ENCODE data around the gene TSC2. TPM values are rescaled to one million over a fixed set of nuclear protein-coding genes. Genes with fewer than 3 reads are reported as not detected.

TSC2 gene
- total RNA-seq, 1 experiment from 2014 or later: 59.3 TPM

DNA sequence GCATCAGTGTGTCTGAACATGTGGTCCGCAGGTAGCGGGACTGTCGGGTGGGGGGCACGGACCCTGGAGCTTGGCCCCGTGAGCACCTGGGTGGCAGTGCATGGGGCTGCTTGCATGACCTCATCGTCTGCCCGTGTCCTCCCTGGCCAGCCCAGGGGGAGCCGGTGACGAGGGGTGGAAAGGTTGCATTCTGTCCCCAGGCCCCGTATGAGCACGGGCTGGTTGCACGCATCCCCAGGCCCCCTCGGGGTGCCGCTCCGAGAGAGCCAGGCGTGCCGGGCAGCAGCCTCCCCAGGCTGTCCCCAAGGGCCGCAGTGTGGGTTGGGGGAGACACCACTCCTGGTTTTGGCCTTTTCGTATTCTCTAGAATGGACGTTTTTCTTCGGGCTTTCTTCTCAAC is 29.9 kb downstream of the TSC2 start:
- BruUV-seq (replicated peaks): TSS peak; percentile 17
- H2AFZ ChIP-seq (ENCODE audit: low read length): no peak overlapping the region
- TF ChIP-seq EZH2 (IDR thresholded peaks at IDR 0.05; ENCODE audit: low read length, unreplicated experiment): no peak
- H3K27me3 ChIP-seq (ENCODE audit: low read length): no peaks in the 10 kb centered on the region
- ChIA-PET POLR2A (ENCODE audit: unreplicated experiment) (no interaction called here), CTCF (no interaction called here)
- no peaks in the 10 kb centered on the region for H4K20me1 ChIP-seq (ENCODE audit: low read length)
- H3K27ac ChIP-seq (ENCODE audit: low read length): no peak overlapping the region
- no peaks in the 10 kb centered on the region for H3K9me3 ChIP-seq (ENCODE audit: low read length)
- no peak overlapping the region for H3K4me2 ChIP-seq (ENCODE audit: low read length)
- no peak for DNase-seq
- H3K4me1 ChIP-seq (ENCODE audit: insufficient read depth, low read length): no peaks in the 10 kb centered on the region
- H3K79me2 ChIP-seq (ENCODE audit: low read length): no peaks in the 10 kb centered on the region
- no peaks in the 10 kb centered on the region for H3F3A ChIP-seq (ENCODE audit: low read length, unreplicated experiment)
- H3K9me2 ChIP-seq (replicated peaks; ENCODE audit: low read length): no peaks in the 10 kb centered on the region
- ATAC-seq: no peak
- no peaks in the 10 kb centered on the region for H3K36me3 ChIP-seq (ENCODE audit: low read depth, low read length)
- no peak overlapping the region for H3K9ac ChIP-seq (ENCODE audit: low read length)
- intact Hi-C loops (cut with micrococcal nuclease): no loop called here
- H3K4me3 ChIP-seq (ENCODE audit: low read length): no peak overlapping the region

DNA sequence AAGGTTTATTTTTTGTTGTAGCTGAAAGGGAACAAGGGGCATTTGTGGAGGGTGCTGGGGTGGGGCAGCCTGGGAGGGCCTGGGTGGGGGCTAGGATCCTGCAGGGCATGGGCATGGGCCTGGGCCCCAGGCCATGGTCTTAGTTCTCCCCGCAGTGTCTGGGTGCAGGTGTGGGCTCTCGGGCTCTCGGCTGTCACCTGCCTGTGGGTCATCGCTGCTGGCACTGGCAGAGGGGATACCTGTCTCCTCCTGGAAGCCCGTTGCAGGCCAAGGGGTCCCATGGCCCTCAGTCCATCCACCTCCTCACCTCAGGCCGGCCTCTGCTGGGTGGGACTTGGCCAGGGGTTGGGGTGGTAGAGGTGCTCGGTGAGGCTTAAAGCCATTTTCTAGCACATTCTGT is 30.3 kb downstream of the TSC2 start:
- TF ChIP-seq, protein P1, sequence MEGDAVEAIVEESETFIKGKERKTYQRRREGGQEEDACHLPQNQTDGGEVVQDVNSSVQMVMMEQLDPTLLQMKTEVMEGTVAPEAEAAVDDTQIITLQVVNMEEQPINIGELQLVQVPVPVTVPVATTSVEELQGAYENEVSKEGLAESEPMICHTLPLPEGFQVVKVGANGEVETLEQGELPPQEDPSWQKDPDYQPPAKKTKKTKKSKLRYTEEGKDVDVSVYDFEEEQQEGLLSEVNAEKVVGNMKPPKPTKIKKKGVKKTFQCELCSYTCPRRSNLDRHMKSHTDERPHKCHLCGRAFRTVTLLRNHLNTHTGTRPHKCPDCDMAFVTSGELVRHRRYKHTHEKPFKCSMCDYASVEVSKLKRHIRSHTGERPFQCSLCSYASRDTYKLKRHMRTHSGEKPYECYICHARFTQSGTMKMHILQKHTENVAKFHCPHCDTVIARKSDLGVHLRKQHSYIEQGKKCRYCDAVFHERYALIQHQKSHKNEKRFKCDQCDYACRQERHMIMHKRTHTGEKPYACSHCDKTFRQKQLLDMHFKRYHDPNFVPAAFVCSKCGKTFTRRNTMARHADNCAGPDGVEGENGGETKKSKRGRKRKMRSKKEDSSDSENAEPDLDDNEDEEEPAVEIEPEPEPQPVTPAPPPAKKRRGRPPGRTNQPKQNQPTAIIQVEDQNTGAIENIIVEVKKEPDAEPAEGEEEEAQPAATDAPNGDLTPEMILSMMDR (conservative IDR thresholded peaks at IDR 0.05; ENCODE audit: low read depth, low read length): no peak
- TF ChIP-seq EZH2phosphoT487 (IDR thresholded peaks at IDR 0.05; ENCODE audit: borderline replicate concordance, low read length) (no peak), EZH2 (IDR thresholded peaks at IDR 0.05; ENCODE audit: low read length, unreplicated experiment) (no peak)
- CTCF ChIA-PET: no interaction called here

GRCh38 chr16:2078691-2079090 is 30.9 kb downstream of the TSC2 start:
- Histone ChIP-seq H4K20me1 (ENCODE audit: low read length) (no peaks in the 10 kb centered on the region), H3K9me3 (ENCODE audit: low read length) (no peaks in the 10 kb centered on the region), H3K9ac (ENCODE audit: low read length) (no peak overlapping the region), H2AFZ (ENCODE audit: low read length) (no peak overlapping the region), H3K4me3 (ENCODE audit: low read length) (no peak overlapping the region), H3F3A (ENCODE audit: low read length, unreplicated experiment) (no peaks in the 10 kb centered on the region), H3K36me3 (ENCODE audit: low read depth, low read length) (no peaks in the 10 kb centered on the region), H3K4me2 (ENCODE audit: low read length) (no peak overlapping the region), H3K4me1 (ENCODE audit: insufficient read depth, low read length) (no peaks in the 10 kb centered on the region), H3K27ac (ENCODE audit: low read length) (no peak overlapping the region), H3K9me2 (replicated peaks; ENCODE audit: low read length) (no peaks in the 10 kb centered on the region), H3K27me3 (ENCODE audit: low read length) (no peaks in the 10 kb centered on the region), H3K79me2 (ENCODE audit: low read length) (no peaks in the 10 kb centered on the region)
- TF ChIP-seq EZH2phosphoT487 (IDR thresholded peaks at IDR 0.05; ENCODE audit: borderline replicate concordance, low read length) (no peak), EZH2 (IDR thresholded peaks at IDR 0.05; ENCODE audit: low read length, unreplicated experiment) (no peak)
- TF ChIP-seq, protein P1 (conservative IDR thresholded peaks at IDR 0.05; ENCODE audit: low read depth, low read length): no peak
- BruUV-seq (replicated peaks): no TSS peak
- DNase-seq: no peak
- intact Hi-C loops (cut with micrococcal nuclease): no loop called here
- ChIA-PET CTCF (no interaction called here), POLR2A (ENCODE audit: unreplicated experiment) (no interaction called here)
- ATAC-seq: no peak

More for the DNA sequence above, 30.3 kb downstream of the TSC2 start:
- Histone ChIP-seq H3F3A (ENCODE audit: low read length, unreplicated experiment) (no peaks in the 10 kb centered on the region), H3K9me3 (ENCODE audit: low read length) (no peaks in the 10 kb centered on the region), H3K4me2 (ENCODE audit: low read length) (no peak overlapping the region), H3K4me1 (ENCODE audit: insufficient read depth, low read length) (no peaks in the 10 kb centered on the region), H2AFZ (ENCODE audit: low read length) (no peak overlapping the region), H3K79me2 (ENCODE audit: low read length) (no peaks in the 10 kb centered on the region), H3K9me2 (replicated peaks; ENCODE audit: low read length) (no peaks in the 10 kb centered on the region), H4K20me1 (ENCODE audit: low read length) (no peaks in the 10 kb centered on the region), H3K9ac (ENCODE audit: low read length) (no peak overlapping the region), H3K4me3 (ENCODE audit: low read length) (no peak overlapping the region), H3K27me3 (ENCODE audit: low read length) (no peaks in the 10 kb centered on the region), H3K27ac (ENCODE audit: low read length) (no peak overlapping the region), H3K36me3 (ENCODE audit: low read depth, low read length) (no peaks in the 10 kb centered on the region)
- intact Hi-C loops (cut with micrococcal nuclease): no loop called here
- BruUV-seq (replicated peaks): no TSS peak
- DNase-seq (no peak), ATAC-seq (no peak)
- POLR2A ChIA-PET (ENCODE audit: unreplicated experiment): no interaction called here

All from PC-3 (cell line).